Type B pancreatic cell (in vitro differentiated cells): Measurements from ENCODE around the gene RAB25. TPM values are rescaled to one million over a fixed set of nuclear protein-coding genes. Genes with fewer than 3 reads are reported as not detected.

Experiments used
- DNase-seq: peaks from one replicate; pipeline ENCODE4 v3.0.0; 2021; ENCODE audit warnings: mixed read lengths; ENCODE audit not compliant: unreplicated experiment; ENCODE audit errors: extremely low spot score
- H3K27ac Mint-ChIP-seq: 2 replicates; pipeline ENCODE4 v1.8.0; 2021; ENCODE audit warnings: mild to moderate bottlenecking, mixed read lengths
- H3K27me3 Mint-ChIP-seq: 2 replicates; pipeline ENCODE4 v1.8.0; 2021; ENCODE audit warnings: mixed read lengths
- H3K36me3 Mint-ChIP-seq: 2 replicates; pipeline ENCODE4 v1.8.0; 2021; ENCODE audit warnings: mixed read lengths
- H3K4me1 Mint-ChIP-seq: one replicate; pipeline ENCODE4 v1.8.0; 2021; ENCODE audit warnings: mixed read lengths; ENCODE audit not compliant: unreplicated experiment
- H3K4me3 Mint-ChIP-seq: 2 replicates; pipeline ENCODE4 v1.8.0; 2021; ENCODE audit warnings: mild to moderate bottlenecking, mixed read lengths
- H3K9me3 Mint-ChIP-seq: 2 replicates; pipeline ENCODE4 v1.8.0; 2021; ENCODE audit warnings: mixed read lengths
- CTCF ChIP-seq: fragments of 200-600 bp; sonication (generic); conservative IDR thresholded peaks from 2 replicates; pipeline ENCODE4 v1.5.0; 2021; ENCODE audit warnings: antibody characterized with exemption, mild to moderate bottlenecking
- total RNA-seq: library from RNA; stranded (reverse); gene quantifications from 2 replicates; pipeline ENCODE4 v1.2.1, GENCODE V29; 2021; ENCODE audit warnings: low replicate concordance

The RAB25 gene
- total RNA-seq, 1 donor from 2014 or later, result 97.9 TPM

- Mint-ChIP-seq H3K4me1 (peaks cover 52% of the 10 kb centered on the region), H3K27ac (no peak overlapping the region), H3K36me3 (peaks cover 38% of the 10 kb centered on the region), H3K4me3 (peak overlapping the region; percentile 97), H3K27me3 (no peaks in the 10 kb centered on the region), H3K9me3 (no peaks in the 10 kb centered on the region)
- no peak for TF ChIP-seq CTCF
- no peak for DNase-seq
Measured at GRCh38 chr1:156077430-156077760, 16.4 kb downstream of the RAB25 start.

- Mint-ChIP-seq H3K4me3 (peak overlapping the region; percentile 97), H3K27me3 (no peaks in the 10 kb centered on the region), H3K9me3 (no peaks in the 10 kb centered on the region), H3K27ac (peak overlapping the region; percentile 90), H3K4me1 (peaks cover 53% of the 10 kb centered on the region), H3K36me3 (peaks cover 32% of the 10 kb centered on the region)
- TF ChIP-seq CTCF, result no peak
- no peak for DNase-seq
Measured at GRCh38 chr1:156078728-156079127, 17.8 kb downstream of the RAB25 start.

GRCh38 chr1:156079762-156080161, 18.8 kb downstream of the RAB25 start:
- TF ChIP-seq CTCF, result no peak
- DNase-seq, result no peak
- Mint-ChIP-seq H3K4me3 (peak overlapping the region; percentile 97), H3K27me3 (no peaks in the 10 kb centered on the region), H3K36me3 (peaks cover 28% of the 10 kb centered on the region), H3K4me1 (peaks cover 54% of the 10 kb centered on the region), H3K27ac (peak overlapping the region; percentile 93), H3K9me3 (no peaks in the 10 kb centered on the region)

GRCh38 chr1:156080241-156080862, 19.4 kb downstream of the RAB25 start:
- H3K4me1 Mint-ChIP-seq, result peaks cover 56% of the 10 kb centered on the region
- H3K4me3 Mint-ChIP-seq, result peak overlapping the region; percentile 97
- DNase-seq, result no peak
- H3K36me3 Mint-ChIP-seq, result peaks cover 26% of the 10 kb centered on the region
- peak overlapping the region; percentile 93 for H3K27ac Mint-ChIP-seq
- no peaks in the 10 kb centered on the region for H3K9me3 Mint-ChIP-seq
- no peaks in the 10 kb centered on the region for H3K27me3 Mint-ChIP-seq
- TF ChIP-seq CTCF, result no peak

GRCh38 chr1:156080863-156081179, 19.9 kb downstream of the RAB25 start:
- no peaks in the 10 kb centered on the region for H3K9me3 Mint-ChIP-seq
- peaks cover 23% of the 10 kb centered on the region for H3K36me3 Mint-ChIP-seq
- peaks cover 53% of the 10 kb centered on the region for H3K4me1 Mint-ChIP-seq
- peak overlapping the region; percentile 93 for H3K27ac Mint-ChIP-seq
- no peak for DNase-seq
- H3K27me3 Mint-ChIP-seq, result no peaks in the 10 kb centered on the region
- no peak for TF ChIP-seq CTCF
- peak overlapping the region; percentile 97 for H3K4me3 Mint-ChIP-seq
